IgD-negative memory B cell (primary cell): ENCODE data around the gene USP7. TPM values are rescaled to one million over a fixed set of nuclear protein-coding genes. Genes with fewer than 3 reads are reported as not detected.

Experiments
- H3K27ac Mint-ChIP-seq, 3 donors: one replicate each; pipeline ENCODE4 v1.8.0; 2020 to 2022; ENCODE audit warnings: mild to moderate bottlenecking in 3 of 3, mixed read lengths in 3 of 3, moderate library complexity in 1 of 3
- H3K27me3 Mint-ChIP-seq: one replicate; pipeline ENCODE4 v1.8.0; 2021; ENCODE audit warnings: mixed read lengths
- H3K36me3 Mint-ChIP-seq: one replicate; pipeline ENCODE4 v1.8.0; 2020; ENCODE audit warnings: mild to moderate bottlenecking, mixed read lengths
- H3K4me1 Mint-ChIP-seq, 3 donors: one replicate each; pipeline ENCODE4 v1.8.0; 2020 to 2022; ENCODE audit warnings: mixed read lengths in 3 of 3, mild to moderate bottlenecking in 1 of 3
- H3K4me3 Mint-ChIP-seq, 4 donors: one replicate each; pipeline ENCODE4 v1.8.0; 2020 to 2022; ENCODE audit warnings: mild to moderate bottlenecking in 4 of 4, mixed read lengths in 4 of 4, moderate library complexity in 3 of 4
- H3K9me3 Mint-ChIP-seq, 3 donors: one replicate each; pipeline ENCODE4 v1.8.0; 2020 to 2021; ENCODE audit warnings: mixed read lengths in 3 of 3, mild to moderate bottlenecking in 1 of 3
- polyA plus RNA-seq: library from polyadenylated mRNA; unstranded; fragments of 300-500 nt; fragmentation: Illumina TruSeq; gene quantifications from one replicate; pipeline ENCODE4 v1.2.3, GENCODE V29; 2021

USP7 gene
- polyA plus RNA-seq, 1 donor from 2014 or later = 9.4 TPM

DNA sequence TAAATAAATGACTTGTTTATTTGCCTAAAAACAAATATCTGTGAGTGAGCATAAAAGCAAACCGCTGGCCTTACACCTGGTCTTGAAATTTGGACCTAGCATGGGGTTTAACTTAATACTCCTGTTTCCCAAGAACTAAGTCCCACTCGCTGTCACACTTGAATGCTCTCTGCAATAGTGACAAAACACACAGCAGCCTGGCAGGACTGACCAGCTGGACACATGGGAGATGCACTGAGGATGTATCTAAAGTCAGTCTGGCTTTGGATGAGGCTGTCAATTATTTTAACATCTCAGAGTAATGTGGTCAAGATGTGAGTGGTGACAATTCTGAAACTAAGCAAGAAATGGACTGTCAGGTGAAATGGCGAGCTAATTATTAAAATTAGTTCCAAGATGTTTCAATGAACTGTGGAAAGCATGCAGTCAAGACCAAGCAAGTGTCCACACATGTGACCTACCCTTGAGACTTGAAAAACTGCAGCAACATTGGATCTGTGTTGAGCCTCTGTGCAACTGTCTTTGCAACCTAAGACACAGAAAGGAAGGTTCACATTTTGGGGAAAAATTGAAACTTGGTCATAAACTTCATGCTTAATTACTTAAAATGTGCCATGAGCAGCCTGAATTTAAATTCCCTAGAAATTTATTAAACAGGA, 64.9 kb downstream of the USP7 start:
- Mint-ChIP-seq H3K4me1 (no peaks in the 10 kb centered on the region), H3K4me3 (no peak overlapping the region), H3K36me3 (peaks cover 12% of the 10 kb centered on the region), H3K9me3 (no peaks in the 10 kb centered on the region), H3K27ac (peak overlapping the region in 2 of 3 donors; percentile 19 to 20), H3K27me3 (no peaks in the 10 kb centered on the region)

DNA sequence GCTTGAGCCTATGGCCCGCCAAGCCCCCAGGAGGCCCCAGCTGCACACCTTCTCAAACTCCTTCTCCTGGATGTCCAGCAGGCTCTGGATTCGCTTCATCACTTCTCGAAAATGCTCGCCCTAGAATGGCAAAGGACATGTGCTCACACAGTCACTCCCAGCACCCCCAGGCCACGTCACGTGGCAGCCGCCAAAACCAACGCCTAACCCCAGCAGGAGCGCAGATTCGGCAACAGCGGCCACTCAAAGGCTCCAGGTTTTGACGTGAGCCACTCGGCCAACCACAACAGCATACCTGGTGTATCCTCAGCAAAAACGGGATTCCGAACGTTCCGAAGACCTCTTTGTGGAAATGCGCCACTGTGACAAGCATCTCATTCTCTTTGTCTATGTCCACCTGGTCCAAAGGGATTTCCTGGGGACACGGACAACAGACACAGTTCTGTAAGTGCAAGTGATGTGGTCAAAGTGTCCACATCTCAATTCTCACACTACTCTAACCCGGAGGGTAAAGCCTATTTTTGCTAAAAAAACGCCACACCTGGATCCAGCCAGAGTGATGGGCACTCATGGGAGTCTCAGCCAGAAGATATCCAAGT, 68.9 kb downstream of the USP7 start:
- H3K36me3 Mint-ChIP-seq = peaks cover 7% of the 10 kb centered on the region
- H3K27ac Mint-ChIP-seq = peak overlapping the region in 2 of 3 donors; percentile 31 to 36
- H3K9me3 Mint-ChIP-seq = no peaks in the 10 kb centered on the region
- peak overlapping the region in 2 of 4 donors; percentile 3 to 4 for H3K4me3 Mint-ChIP-seq
- no peaks in the 10 kb centered on the region for H3K27me3 Mint-ChIP-seq
- peaks cover 20 to 23% (median 23%) of the 10 kb centered on the region in 3 donors for H3K4me1 Mint-ChIP-seq

DNA sequence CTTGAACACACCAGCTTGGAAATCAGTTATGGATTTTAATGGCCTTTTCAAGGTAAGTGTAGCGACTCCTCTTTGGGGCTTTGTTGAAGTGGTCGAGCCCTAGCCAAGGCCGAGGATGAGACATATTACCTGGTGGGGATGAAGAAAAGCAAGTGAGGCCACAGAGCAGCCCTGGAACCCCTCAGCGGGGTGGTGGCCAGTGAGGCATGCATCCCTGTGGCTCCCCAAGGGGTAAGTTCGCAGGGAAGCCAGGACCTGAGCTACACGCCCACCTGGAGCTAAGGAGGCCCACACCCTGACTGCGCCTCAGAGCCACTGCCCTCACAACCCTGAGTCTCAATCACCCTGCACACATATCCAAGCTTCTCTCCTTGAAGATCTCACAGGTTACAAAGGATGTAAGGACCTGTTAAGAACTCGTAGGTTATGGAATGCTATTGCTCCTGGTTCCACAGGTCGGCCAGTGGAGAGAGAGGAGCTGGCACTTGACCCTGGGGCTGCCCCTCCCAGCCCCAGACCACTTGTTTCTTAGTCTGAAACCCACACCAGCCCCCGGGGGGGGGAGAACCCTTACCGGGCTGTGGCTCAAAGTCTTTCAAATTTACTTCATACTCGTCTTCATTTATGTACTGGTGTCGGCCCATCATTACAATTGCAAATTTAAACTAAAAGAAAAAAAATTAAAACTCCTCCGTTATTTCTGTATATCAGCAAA, 69.6 kb downstream of the USP7 start:
- Mint-ChIP-seq H3K27ac (peak overlapping the region in 2 of 3 donors; percentile 31 to 36), H3K4me3 (no peak overlapping the region), H3K4me1 (peaks cover 20 to 23% (median 23%) of the 10 kb centered on the region in 3 donors), H3K36me3 (peaks cover 7% of the 10 kb centered on the region), H3K27me3 (no peaks in the 10 kb centered on the region), H3K9me3 (no peaks in the 10 kb centered on the region)

DNA sequence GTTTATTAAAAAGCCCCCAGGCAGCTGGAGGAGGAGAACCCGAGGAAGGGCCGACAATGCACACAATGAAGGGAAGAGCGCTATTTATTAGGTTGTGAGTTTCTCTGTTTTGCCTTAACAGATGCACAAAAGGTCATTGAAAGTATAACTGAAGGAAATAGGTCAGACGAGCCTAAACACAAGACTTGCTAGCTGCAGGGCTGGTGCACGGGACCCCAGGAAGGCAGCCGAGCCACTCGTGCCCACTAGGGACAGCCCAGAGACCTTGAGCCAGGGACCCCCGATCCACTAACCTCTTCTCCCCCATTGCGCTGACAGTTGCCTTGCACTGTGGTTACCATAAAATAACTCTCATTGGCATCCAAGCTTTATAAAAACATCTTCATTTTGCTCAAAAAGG, 70.3 kb downstream of the USP7 start:
- peaks cover 20 to 23% (median 23%) of the 10 kb centered on the region in 3 donors for H3K4me1 Mint-ChIP-seq
- H3K27me3 Mint-ChIP-seq = no peaks in the 10 kb centered on the region
- H3K4me3 Mint-ChIP-seq = peak overlapping the region in 1 of 4 donors; percentile 39
- H3K36me3 Mint-ChIP-seq = peaks cover 7% of the 10 kb centered on the region
- H3K9me3 Mint-ChIP-seq = no peaks in the 10 kb centered on the region
- peak overlapping the region in 2 of 3 donors; percentile 82 to 94 for H3K27ac Mint-ChIP-seq

DNA sequence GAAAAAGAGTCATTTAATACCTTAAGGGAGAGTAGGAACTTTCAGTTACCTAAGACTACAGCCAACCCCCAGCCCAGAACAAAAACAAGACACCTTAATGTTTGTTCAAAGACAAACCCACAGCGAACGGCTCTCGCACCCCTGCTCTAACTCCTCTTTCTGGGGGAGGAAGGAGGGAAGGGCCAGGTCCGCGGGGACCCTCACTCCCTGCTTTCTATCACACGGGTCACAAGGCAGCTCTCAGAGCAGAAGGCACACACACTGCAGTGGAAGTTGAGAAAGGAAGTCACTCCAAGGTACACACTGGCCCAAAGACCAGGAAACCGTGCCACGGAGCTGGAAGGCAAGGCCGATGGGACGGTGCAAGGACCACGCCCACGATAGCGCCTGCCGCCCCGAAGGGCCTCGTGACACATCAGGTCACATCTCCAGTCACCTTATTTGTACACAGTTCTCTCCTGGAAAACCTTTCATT, 71.6 kb downstream of the USP7 start:
- no peaks in the 10 kb centered on the region for H3K27me3 Mint-ChIP-seq
- H3K4me1 Mint-ChIP-seq = peaks cover 22 to 27% (median 23%) of the 10 kb centered on the region in 3 donors
- peaks cover 5% of the 10 kb centered on the region for H3K36me3 Mint-ChIP-seq
- peak overlapping the region; percentile 82 to 98 (median 94) for H3K27ac Mint-ChIP-seq
- H3K9me3 Mint-ChIP-seq = no peaks in the 10 kb centered on the region
- peak overlapping the region in 3 of 4 donors; percentile 66 to 89 (median 84) for H3K4me3 Mint-ChIP-seq

DNA sequence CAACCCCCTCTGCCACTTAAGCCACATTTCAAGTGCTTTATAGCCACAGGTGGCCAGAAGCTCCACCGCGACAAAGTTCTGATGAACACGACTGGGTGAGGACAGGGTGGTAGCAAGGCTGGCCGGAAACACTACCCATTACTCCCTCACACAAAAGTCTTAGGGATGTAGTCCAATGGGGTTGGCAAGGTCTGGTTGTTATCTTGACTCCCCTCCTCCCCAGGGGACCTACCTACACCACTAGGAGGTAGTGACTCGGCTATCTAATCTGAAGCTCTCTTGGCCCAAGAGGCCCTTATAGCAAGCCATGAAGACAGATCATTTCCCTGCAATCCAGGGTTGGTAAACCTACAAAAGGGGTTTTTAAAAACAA, 73.2 kb downstream of the USP7 start:
- H3K27me3 Mint-ChIP-seq = peaks cover 3% of the 10 kb centered on the region
- H3K27ac Mint-ChIP-seq = peak overlapping the region; percentile 82 to 98 (median 94)
- H3K36me3 Mint-ChIP-seq = peaks cover 6% of the 10 kb centered on the region
- no peaks in the 10 kb centered on the region for H3K9me3 Mint-ChIP-seq
- H3K4me1 Mint-ChIP-seq = peaks cover 23 to 32% (median 26%) of the 10 kb centered on the region in 3 donors
- no peak overlapping the region for H3K4me3 Mint-ChIP-seq

DNA sequence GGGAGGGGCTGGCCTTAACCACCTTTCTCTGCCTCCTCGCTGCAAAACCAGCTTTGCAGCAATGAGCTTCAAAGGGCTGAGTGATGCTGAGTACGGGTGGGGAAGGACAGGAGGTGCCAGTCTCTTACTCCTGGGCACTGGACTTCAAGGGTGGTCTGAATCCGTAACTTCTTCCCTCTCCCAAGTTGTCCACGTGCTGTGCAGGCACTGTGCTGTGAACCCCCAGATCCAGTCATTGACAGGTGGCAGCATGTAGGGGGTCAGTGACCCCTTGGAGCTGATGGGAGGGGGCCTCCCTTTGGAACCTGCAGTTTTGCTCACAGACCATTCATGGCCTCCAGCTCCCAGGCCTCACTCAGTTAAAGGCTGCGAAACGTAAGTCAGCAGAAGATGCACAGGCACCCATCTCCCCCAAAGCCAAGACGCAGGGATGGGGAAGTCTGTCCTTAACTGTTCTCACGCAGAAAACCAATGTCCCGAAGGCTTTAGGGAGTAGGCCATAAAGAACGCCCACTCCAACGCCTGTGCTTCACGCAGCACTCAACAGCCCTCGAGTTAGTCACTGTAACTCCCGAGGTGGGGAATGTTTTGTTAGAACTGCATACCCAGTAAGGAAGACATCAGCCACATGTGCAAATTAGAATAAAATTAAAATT, 73.7 kb downstream of the USP7 start:
- Mint-ChIP-seq H3K4me3 (no peak overlapping the region), H3K9me3 (no peaks in the 10 kb centered on the region), H3K27me3 (peaks cover 8% of the 10 kb centered on the region), H3K4me1 (peaks cover 23 to 36% (median 30%) of the 10 kb centered on the region in 3 donors), H3K36me3 (peaks cover 6% of the 10 kb centered on the region), H3K27ac (peak overlapping the region in 1 of 3 donors; percentile 94)

DNA sequence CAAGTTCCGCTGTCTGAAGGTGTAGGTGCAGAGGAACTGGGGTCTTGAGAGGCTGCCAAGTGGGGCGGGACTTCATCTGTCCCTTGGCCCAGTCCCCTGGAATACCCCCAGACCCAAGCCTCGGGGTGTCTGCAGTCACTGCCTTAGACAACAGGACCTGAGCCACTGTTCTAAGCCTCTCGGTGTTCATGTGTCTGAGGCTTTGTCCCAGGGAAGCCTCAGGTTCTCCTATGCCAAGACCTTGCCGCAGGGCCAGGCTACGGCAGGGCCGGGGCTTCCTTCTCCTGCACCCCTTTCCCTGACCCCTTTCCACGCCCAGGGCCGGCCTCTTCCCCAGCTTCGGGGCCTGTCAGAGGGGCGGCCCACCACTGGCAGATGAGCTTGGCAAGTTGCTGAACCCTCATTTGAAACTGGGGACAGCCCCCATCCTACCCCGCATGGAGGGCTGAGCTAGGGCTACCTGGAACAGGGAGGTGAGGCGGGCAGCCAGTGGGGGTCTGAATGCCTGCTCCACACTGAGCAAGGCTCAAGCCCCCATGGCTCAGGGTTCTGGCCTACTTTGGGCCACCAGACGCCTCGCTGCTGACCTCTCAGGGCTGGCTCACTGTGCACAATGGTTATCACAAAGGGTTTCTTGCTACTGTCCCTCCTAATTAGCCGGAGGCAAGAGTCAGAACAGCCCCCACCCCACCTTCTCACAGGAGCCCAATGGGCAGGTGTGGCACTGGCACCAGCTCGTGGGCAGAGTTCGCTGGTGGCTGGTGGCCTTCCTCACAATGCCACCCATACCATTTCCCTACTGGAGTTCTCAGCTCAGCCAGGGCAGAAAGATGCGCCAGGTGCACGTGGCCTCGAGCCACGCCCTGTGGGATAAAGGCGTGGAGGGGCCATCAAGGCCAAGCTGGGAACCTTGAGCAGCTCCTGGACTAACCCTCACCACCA, 74.5 kb downstream of the USP7 start:
- Mint-ChIP-seq H3K9me3 (no peaks in the 10 kb centered on the region), H3K27me3 (peaks cover 9% of the 10 kb centered on the region), H3K4me3 (no peak overlapping the region), H3K36me3 (peaks cover 6% of the 10 kb centered on the region), H3K4me1 (peaks cover 23 to 36% (median 30%) of the 10 kb centered on the region in 3 donors), H3K27ac (peak overlapping the region in 1 of 3 donors; percentile 10)

DNA sequence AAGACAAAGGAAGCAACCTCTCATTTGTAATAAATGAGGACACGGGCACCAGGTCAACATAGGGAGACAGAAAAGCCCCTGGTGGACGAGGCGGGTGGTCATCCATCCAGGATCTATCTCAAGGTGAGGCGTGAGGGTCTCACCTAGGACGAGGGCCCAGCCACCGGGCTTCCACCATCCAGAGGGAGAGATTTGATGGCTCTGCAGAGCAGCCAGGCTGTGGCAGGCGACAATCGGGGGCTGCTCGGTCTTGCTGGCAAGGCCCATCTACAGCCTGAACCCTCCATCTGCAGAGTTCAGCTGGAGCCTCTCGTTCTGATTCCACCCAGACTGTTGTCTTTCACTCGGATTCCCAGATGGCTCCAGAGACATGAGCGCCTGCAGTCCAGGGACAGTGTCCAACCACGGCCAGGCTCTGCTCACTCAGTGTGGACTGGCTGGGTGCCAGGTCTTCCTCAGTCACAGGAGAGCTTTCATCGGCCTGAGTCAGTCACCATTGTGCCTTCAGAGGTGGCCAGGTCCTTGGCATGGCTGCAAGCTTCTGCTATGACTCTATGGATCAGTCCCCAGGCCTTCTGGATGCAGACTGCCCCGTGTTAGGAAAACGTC, 75.7 kb downstream of the USP7 start:
- no peak overlapping the region for H3K4me3 Mint-ChIP-seq
- peaks cover 6% of the 10 kb centered on the region for H3K36me3 Mint-ChIP-seq
- H3K27ac Mint-ChIP-seq = peak overlapping the region in 2 of 3 donors; percentile 27 to 34
- peaks cover 12% of the 10 kb centered on the region for H3K27me3 Mint-ChIP-seq
- H3K4me1 Mint-ChIP-seq = peaks cover 18 to 34% (median 30%) of the 10 kb centered on the region in 3 donors
- no peaks in the 10 kb centered on the region for H3K9me3 Mint-ChIP-seq

DNA sequence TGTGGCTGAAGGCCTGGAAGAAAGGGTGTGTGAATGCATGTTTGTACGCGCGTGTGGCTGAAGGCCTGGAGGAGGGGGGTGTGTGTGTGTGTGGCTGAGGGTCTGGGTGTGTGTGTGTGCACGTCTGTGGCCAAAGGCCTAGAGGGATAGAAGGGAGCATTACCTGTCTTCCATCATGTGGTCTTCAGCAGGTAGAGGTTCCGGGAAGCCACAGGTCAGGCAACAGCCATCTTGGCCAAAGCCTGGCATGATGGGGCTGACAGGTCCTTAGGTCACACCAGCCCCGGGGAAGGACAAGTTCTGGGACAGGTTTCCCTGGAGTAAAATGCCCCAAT, 76.3 kb downstream of the USP7 start:
- Mint-ChIP-seq H3K27me3 (peaks cover 17% of the 10 kb centered on the region), H3K4me3 (no peak overlapping the region), H3K9me3 (no peaks in the 10 kb centered on the region), H3K36me3 (peaks cover 6% of the 10 kb centered on the region), H3K27ac (peak overlapping the region; percentile 22 to 65 (median 34)), H3K4me1 (peaks cover 13 to 27% (median 26%) of the 10 kb centered on the region in 3 donors)

DNA sequence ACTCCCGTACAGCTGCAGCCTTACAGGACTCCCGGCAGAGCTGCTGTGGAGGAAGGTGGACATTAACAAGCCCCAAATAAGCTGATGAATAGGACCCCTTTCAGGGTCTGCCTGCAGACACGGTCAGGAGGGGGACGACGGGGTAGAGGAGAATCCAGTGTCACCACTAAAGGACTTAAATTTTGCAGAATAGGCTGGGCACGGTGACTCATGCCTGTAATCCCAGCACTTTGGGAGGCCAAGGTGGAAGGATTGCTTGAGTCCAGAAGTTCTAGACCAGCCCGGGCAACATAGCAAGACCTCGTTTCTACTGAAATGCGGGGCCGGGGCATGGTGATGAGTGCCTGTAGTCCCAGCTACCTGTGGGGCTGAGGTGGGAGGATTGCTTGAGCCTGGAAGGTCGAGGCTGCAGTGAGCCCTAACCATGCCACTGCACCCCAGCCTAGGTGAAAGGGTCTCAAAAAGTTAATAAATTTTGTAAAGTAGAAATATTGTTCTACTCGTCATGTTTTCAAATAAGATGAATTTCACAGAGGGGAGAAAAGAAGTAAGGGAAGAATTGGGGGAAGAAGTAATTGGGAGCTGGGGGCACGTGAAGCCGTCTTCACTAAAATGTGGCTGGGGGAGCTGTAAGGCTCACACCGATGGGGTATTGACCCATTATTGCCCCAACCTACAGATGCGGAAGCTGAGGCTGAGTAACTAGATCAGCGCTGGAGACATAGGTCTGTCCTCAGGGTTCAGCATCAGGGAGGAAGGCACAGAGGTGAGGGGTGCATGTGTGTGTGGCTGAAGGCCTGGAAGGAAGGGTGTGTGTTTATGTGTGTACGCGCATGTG, 76.9 kb downstream of the USP7 start:
- Mint-ChIP-seq H3K36me3 (peaks cover 6% of the 10 kb centered on the region), H3K4me3 (peak overlapping the region in 1 of 4 donors; percentile 73), H3K27me3 (peaks cover 20% of the 10 kb centered on the region), H3K9me3 (no peaks in the 10 kb centered on the region), H3K4me1 (peaks cover 8 to 21% (median 21%) of the 10 kb centered on the region in 3 donors), H3K27ac (peak overlapping the region; percentile 34 to 77 (median 65))

DNA sequence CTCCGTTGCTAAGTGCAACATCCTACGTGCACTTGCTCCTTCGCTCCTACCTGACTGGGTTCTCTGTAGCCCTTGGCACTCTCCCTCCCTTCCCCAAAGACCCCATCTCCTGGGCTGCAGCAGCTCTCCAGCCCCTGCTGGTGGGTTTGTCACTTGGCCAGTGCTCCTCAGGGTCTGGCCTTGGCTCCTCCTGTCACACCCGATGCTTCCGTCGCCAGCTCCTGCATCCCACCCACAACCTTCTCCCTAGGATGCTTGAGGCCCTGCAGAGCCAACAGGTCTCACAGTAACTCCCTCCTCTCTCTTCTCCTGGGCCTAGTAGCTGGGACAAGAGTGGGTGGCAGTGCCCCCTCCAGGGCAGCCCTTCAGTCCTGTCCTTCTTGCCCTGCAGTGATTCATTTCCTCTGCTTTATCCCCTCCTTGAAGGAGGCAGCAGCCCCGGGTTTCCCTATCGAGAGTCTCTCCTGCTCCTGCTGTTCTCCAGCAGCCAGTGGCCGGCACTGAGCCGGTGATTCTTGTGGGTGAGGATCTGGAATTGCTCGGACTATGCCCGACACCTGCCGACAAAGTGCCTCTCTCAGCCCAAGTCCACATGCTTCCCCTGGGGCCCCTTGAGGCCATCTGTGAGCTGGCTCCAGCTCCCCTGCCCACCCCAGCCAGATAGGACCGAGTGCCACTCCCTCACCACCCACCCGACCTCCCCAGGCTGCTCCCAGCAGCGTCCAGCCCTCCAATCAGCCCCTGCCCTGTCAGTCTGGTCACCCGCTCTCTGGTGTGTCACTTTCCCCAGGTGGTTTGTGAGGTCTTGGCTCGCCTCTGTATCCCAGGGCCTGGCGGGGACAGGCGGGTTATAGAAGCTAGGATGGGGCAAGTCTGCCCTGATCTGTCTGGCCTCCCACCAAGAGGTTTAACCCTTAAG, 77.8 kb downstream of the USP7 start:
- H3K4me1 Mint-ChIP-seq = peaks cover 0 to 13% (median 12%) of the 10 kb centered on the region in 3 donors
- H3K4me3 Mint-ChIP-seq = peak overlapping the region in 2 of 4 donors; percentile 73 to 76
- H3K9me3 Mint-ChIP-seq = no peaks in the 10 kb centered on the region
- peak overlapping the region in 2 of 3 donors; percentile 75 to 77 for H3K27ac Mint-ChIP-seq
- peaks cover 2% of the 10 kb centered on the region for H3K36me3 Mint-ChIP-seq
- H3K27me3 Mint-ChIP-seq = peaks cover 20% of the 10 kb centered on the region
